ENCODE results near the gene CUEDC1.

The CUEDC1 gene

GRCh38 chr17:57860414-57860999, 94.7 kb downstream of the CUEDC1 start:
- TF ChIP-seq CTCF (conservative IDR thresholded peaks at IDR 0.05; ENCODE audit: control insufficient read depth, insufficient read depth, low read depth, low read length): no peak
- no peak for DNase-seq (ENCODE audit: low read depth)
- no peak overlapping the region for H3K4me3 ChIP-seq (ENCODE audit: control insufficient read depth, low read depth, low read length)

- DNase-seq (ENCODE audit: low read depth): no peak
Measured at GRCh38 chr17:57859601-57860413, 95.4 kb downstream of the CUEDC1 start.

GRCh38 chr17:57858838-57859237, 96.4 kb downstream of the CUEDC1 start:
- DNase-seq (ENCODE audit: low read depth): no peak
- no peak for TF ChIP-seq CTCF (conservative IDR thresholded peaks at IDR 0.05; ENCODE audit: control insufficient read depth, insufficient read depth, low read depth, low read length)
- H3K4me3 ChIP-seq (ENCODE audit: control insufficient read depth, low read depth, low read length): no peak overlapping the region

More at GRCh38 chr17:57859601-57860413, 95.4 kb downstream of the CUEDC1 start:
- no peak for TF ChIP-seq CTCF (conservative IDR thresholded peaks at IDR 0.05; ENCODE audit: control insufficient read depth, insufficient read depth, low read depth, low read length)
- no peak overlapping the region for H3K4me3 ChIP-seq (ENCODE audit: control insufficient read depth, low read depth, low read length)

- no peak for TF ChIP-seq CTCF (conservative IDR thresholded peaks at IDR 0.05; ENCODE audit: control insufficient read depth, insufficient read depth, low read depth, low read length)
- no peak for DNase-seq (ENCODE audit: low read depth)
- H3K4me3 ChIP-seq (ENCODE audit: control insufficient read depth, low read depth, low read length): no peak overlapping the region
Measured at GRCh38 chr17:57856792-57857620, 98.2 kb downstream of the CUEDC1 start.

- no peak for TF ChIP-seq CTCF (conservative IDR thresholded peaks at IDR 0.05; ENCODE audit: control insufficient read depth, insufficient read depth, low read depth, low read length)
- H3K4me3 ChIP-seq (ENCODE audit: control insufficient read depth, low read depth, low read length): no peak overlapping the region
- no peak for DNase-seq (ENCODE audit: low read depth)
Measured at GRCh38 chr17:57855391-57856035, 99.7 kb downstream of the CUEDC1 start.

GRCh38 chr17:57853695-57854094, 101.5 kb downstream of the CUEDC1 start:
- TF ChIP-seq CTCF (conservative IDR thresholded peaks at IDR 0.05; ENCODE audit: control insufficient read depth, insufficient read depth, low read depth, low read length): no peak
- no peak for DNase-seq (ENCODE audit: low read depth)
- no peak overlapping the region for H3K4me3 ChIP-seq (ENCODE audit: control insufficient read depth, low read depth, low read length)

Data from fibroblast of mammary gland (primary cell).